Measurements from ENCODE around the gene C22orf39.

The C22orf39 gene

GRCh38 chr22:19398206-19398605 is 49.3 kb downstream of the C22orf39 start:
- no peak for DNase-seq (ENCODE audit: low spot score)

- DNase-seq (ENCODE audit: low spot score), result no peak
These were observed 49.8 kb downstream of the C22orf39 start for GRCh38 chr22:19397734-19398104.

DNA sequence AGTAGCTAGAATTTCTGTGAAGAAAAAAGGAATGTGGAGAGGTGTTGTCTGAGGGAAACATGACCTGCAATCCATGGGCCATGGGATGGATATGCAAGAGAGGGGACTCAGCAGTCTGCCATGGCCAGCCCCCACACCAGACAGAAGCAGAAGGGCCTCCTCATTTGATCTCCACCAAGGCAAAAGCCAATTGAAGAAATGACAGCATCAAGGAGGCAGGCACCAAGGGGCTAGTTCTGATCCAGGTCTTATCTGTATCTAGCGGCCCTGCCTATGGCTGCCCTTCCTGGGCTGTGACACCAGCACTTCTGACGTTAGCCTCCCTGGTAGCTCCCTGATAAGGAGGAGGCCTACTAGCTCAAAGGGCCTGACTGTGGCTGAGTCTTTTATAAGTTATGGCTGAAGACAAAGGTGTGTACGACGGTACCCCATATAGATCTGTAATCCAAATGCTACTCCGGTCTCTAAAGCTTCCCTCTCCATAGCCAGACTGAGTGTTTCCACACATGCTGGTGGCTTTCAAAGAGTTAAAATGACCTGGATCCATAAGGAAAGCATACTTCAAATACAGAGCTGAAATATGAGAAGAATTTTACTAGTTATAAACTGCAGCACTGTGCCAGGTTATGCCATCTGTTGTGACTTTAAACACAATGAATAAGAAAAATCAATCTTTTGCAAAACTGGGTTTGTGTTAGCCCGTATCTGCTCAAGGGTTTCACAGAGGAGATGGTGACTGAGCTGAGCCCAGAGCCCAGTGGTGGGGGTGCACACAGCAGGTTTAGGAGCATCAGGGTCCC is 50.4 kb downstream of the C22orf39 start:
- DNase-seq (ENCODE audit: low spot score), result no peak

DNA sequence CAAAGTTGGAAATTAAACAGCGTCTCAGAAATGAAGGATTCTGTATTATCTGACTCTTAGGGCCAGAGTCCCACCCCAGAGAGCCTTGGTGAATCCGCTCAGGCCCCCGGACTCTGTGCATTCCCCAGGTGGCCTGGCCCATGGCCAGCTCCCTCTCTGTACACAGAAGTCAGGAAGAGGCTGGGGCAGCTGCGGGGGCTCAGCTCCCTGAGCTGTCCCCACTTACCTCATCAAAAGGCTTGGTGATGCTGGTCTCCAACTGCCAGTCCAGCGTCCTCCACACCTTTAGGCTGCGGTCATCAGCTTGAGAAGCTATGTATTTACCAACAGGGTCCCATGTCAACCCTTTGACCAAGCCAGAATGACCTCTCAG is 51.0 kb downstream of the C22orf39 start:
- no peak for DNase-seq (ENCODE audit: low spot score)

DNA sequence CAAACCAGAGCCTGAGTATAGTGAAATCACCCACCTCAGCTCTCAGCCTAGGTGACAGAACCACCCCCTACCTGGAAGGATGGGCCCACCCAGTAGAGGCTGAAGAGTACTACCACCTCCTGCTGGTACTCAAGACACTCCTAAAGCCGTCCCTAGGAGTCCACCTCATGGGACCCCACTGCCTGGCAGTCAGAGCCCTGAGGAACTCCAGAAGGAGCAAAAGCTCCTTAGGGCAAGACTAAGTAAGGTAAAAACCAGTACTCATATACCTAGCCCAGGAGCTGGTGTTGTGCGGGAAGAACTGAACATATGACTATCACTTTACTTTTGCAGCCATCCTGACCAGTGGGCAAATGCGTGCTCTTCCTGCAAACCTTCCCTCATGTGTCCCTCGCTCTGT is 52.2 kb downstream of the C22orf39 start:
- no peak for DNase-seq (ENCODE audit: low spot score)

GRCh38 chr22:19394274-19395050 is 53.0 kb downstream of the C22orf39 start:
- DNase-seq (ENCODE audit: low spot score), result no peak

GRCh38 chr22:19393704-19394103 is 53.8 kb downstream of the C22orf39 start:
- no peak for DNase-seq (ENCODE audit: low spot score)
